HEK293 (cell line): ENCODE results near the gene FCHO2.

Source experiments
- CTCF ChIA-PET: fragments of 350-600 bp; formaldehyde crosslinking; extraction: SDS; loops from one replicate; lab custom pipeline; 2021; ENCODE audit warnings: antibody characterized with exemption; lab: Yijun Ruan, JAX
- POLR2A ChIA-PET: fragments of 300-600 bp; formaldehyde crosslinking; extraction: SDS; loops from one replicate; lab custom pipeline; 2020; ENCODE audit warnings: antibody characterized with exemption, inconsistent platforms; lab: Yijun Ruan, JAX
- H3K27ac ChIP-seq: fragments of 200-500 bp; sonication (Bioruptor generic); 2 replicates; pipeline ENCODE4 v1.5.1; 2014; ENCODE audit warnings: low read depth, low read length, control low read depth, inconsistent platforms; ENCODE audit errors: extremely low read depth
- H3K36me3 ChIP-seq, 2 experiments: fragments of 200-500 bp in 1 of 2; sonication (Bioruptor generic) in 1 of 2; 1 replicate in 1 of 2; 2 replicates in 1 of 2; pipeline ENCODE4 v1.5.1; 2014 to 2017; ENCODE audit warnings: inconsistent platforms in 2 of 2, low read length in 2 of 2; ENCODE audit not compliant: control insufficient read depth in 2 of 2, insufficient read depth in 1 of 2
- H3K4me1 ChIP-seq: fragments of 200-500 bp; sonication (Bioruptor generic); 2 replicates; pipeline ENCODE4 v1.5.1; 2014; ENCODE audit warnings: mild to moderate bottlenecking, low read length, inconsistent platforms; ENCODE audit not compliant: control insufficient read depth, insufficient read depth
- H3K4me3 ChIP-seq: 2 replicates; pipeline ENCODE4 v1.5.1; 2011; ENCODE audit warnings: low read depth, mild to moderate bottlenecking, control low read depth, low read length, moderate library complexity
- H3K9me3 ChIP-seq: fragments of 200-500 bp; sonication (Bioruptor generic); 2 replicates; pipeline ENCODE4 v1.5.1; 2014; ENCODE audit warnings: low read depth, low read length, inconsistent platforms; ENCODE audit not compliant: control insufficient read depth, insufficient read depth
- ATF2 ChIP-seq: fragments of 450-650 bp; formaldehyde crosslinking; IDR thresholded peaks from 2 replicates; pipeline ENCODE4 v1.5.1; 2016; ENCODE audit warnings: missing biosample characterization, missing genetic modification characterization, low read depth
- BCL11A ChIP-seq: fragments of 450-650 bp; formaldehyde crosslinking; IDR thresholded peaks from 2 replicates; pipeline ENCODE4 v1.5.1; 2016; ENCODE audit warnings: low read depth, missing biosample characterization, missing genetic modification characterization
- KLF8 ChIP-seq: fragments of 450-650 bp; formaldehyde crosslinking; IDR thresholded peaks from 2 replicates; pipeline ENCODE4 v1.5.1; 2016; ENCODE audit warnings: missing biosample characterization, missing genetic modification characterization
- PBX3 ChIP-seq: sonication (generic); formaldehyde crosslinking; IDR thresholded peaks from 2 replicates; pipeline ENCODE4 v1.8.1; 2022; ENCODE audit warnings: mild to moderate bottlenecking, moderate library complexity, missing genetic modification reagents
- RBAK ChIP-seq: fragments of 450-650 bp; formaldehyde crosslinking; IDR thresholded peaks from 2 replicates; pipeline ENCODE4 v1.5.1; 2016; ENCODE audit warnings: missing biosample characterization, missing genetic modification characterization
- SP7 ChIP-seq: fragments of 450-650 bp; formaldehyde crosslinking; IDR thresholded peaks from 2 replicates; pipeline ENCODE4 v1.5.1; 2016; ENCODE audit warnings: missing biosample characterization, missing genetic modification characterization
- ZBTB10 ChIP-seq: fragments of 450-650 bp; formaldehyde crosslinking; IDR thresholded peaks from 2 replicates; pipeline ENCODE4 v1.5.1; 2016; ENCODE audit warnings: missing biosample characterization, missing genetic modification characterization
- ZFP41 ChIP-seq: fragments of 450-650 bp; formaldehyde crosslinking; IDR thresholded peaks from 2 replicates; pipeline ENCODE4 v1.5.1; 2016; ENCODE audit warnings: missing biosample characterization, missing genetic modification characterization, borderline replicate concordance
- ZNF10 ChIP-seq: fragments of 450-650 bp; formaldehyde crosslinking; IDR thresholded peaks from 2 replicates; pipeline ENCODE4 v1.5.1; 2017; ENCODE audit warnings: missing biosample characterization, missing genetic modification characterization
- ZNF121 ChIP-seq: fragments of 450-650 bp; formaldehyde crosslinking; IDR thresholded peaks from 2 replicates; pipeline ENCODE4 v1.5.1; 2016; ENCODE audit warnings: missing biosample characterization, missing genetic modification characterization
- ZNF157 ChIP-seq: fragments of 450-650 bp; formaldehyde crosslinking; IDR thresholded peaks from 2 replicates; pipeline ENCODE4 v1.5.1; 2016; ENCODE audit warnings: missing biosample characterization, missing genetic modification characterization
- ZNF24 ChIP-seq: fragments of 450-650 bp; formaldehyde crosslinking; IDR thresholded peaks from 2 replicates; pipeline ENCODE4 v1.5.1; 2016; ENCODE audit warnings: missing biosample characterization, missing genetic modification characterization
- ZNF248 ChIP-seq: fragments of 450-650 bp; formaldehyde crosslinking; IDR thresholded peaks from 2 replicates; pipeline ENCODE4 v1.5.1; 2017; ENCODE audit warnings: missing biosample characterization, missing genetic modification characterization
- ZNF341 ChIP-seq: fragments of 450-650 bp; formaldehyde crosslinking; IDR thresholded peaks from 2 replicates; pipeline ENCODE4; 2016; ENCODE audit warnings: low read depth, missing biosample characterization, missing genetic modification characterization
- ZNF362 ChIP-seq: fragments of 450-650 bp; formaldehyde crosslinking; IDR thresholded peaks from 2 replicates; pipeline ENCODE4 v1.5.1; 2016; ENCODE audit warnings: missing biosample characterization, missing genetic modification characterization
- ZNF391 ChIP-seq: fragments of 450-650 bp; formaldehyde crosslinking; IDR thresholded peaks from 2 replicates; pipeline ENCODE4 v1.5.1; 2016; ENCODE audit warnings: low read depth, missing biosample characterization, missing genetic modification characterization, borderline replicate concordance
- ZNF513 ChIP-seq: fragments of 450-650 bp; IDR thresholded peaks from 2 replicates; pipeline ENCODE4 v1.5.1; 2018; ENCODE audit warnings: missing biosample characterization, missing genetic modification characterization
- ZNF561 ChIP-seq: fragments of 450-650 bp; IDR thresholded peaks from 2 replicates; pipeline ENCODE4 v1.5.1; 2018; ENCODE audit warnings: missing biosample characterization, missing genetic modification characterization, borderline replicate concordance
- ZNF580 ChIP-seq: fragments of 450-650 bp; formaldehyde crosslinking; IDR thresholded peaks from 2 replicates; pipeline ENCODE4 v1.5.1; 2016; ENCODE audit warnings: missing biosample characterization, missing genetic modification characterization
- ZNF626 ChIP-seq: fragments of 450-650 bp; sonication (Bioruptor Pico); formaldehyde crosslinking; IDR thresholded peaks from 2 replicates; pipeline ENCODE4 v1.5.1; 2018; ENCODE audit warnings: missing biosample characterization, missing genetic modification characterization, inconsistent platforms
- ZNF654 ChIP-seq: fragments of 450-650 bp; formaldehyde crosslinking; IDR thresholded peaks from 2 replicates; pipeline ENCODE4 v1.5.1; 2016; ENCODE audit warnings: low read depth, missing biosample characterization, missing genetic modification characterization

The FCHO2 gene

GRCh38 chr5:73027361-73027760, 71.5 kb downstream of the FCHO2 start:
- Histone ChIP-seq H3K36me3 (peaks cover 4 to 19% of the 10 kb centered on the region in 2 experiments), H3K4me1 (peaks cover 14% of the 10 kb centered on the region), H3K9me3 (no peaks in the 10 kb centered on the region), H3K27ac (no peak overlapping the region), H3K4me3 (no peak overlapping the region)
- ChIA-PET CTCF (no interaction called here), POLR2A (no interaction called here)
- TF ChIP-seq ZNF362 (tag by site-specific recombination) (no peak), ZFP41 (tag by site-specific recombination) (no peak), ATF2 (tag by site-specific recombination) (no peak), ZNF157 (tag by site-specific recombination) (no peak), ZNF341 (tag by site-specific recombination) (no peak), ZNF654 (no peak), BCL11A (no peak), ZNF626 (tag by site-specific recombination) (no peak), RBAK (no peak)

- TF ChIP-seq ZNF10, result no peak
- no peak for TF ChIP-seq ZNF121
- no peak for TF ChIP-seq KLF8
- no peak for TF ChIP-seq ZNF24 (tag by site-specific recombination)
- no peak for TF ChIP-seq ZNF561
- no peak for TF ChIP-seq ZNF580 (tag by site-specific recombination)
- POLR2A ChIA-PET, result no interaction called here
- no peak overlapping the region for H3K4me3 ChIP-seq
- CTCF ChIA-PET, result no interaction called here
- peaks cover 4 to 19% of the 10 kb centered on the region in 2 experiments for H3K36me3 ChIP-seq
- peaks cover 14% of the 10 kb centered on the region for H3K4me1 ChIP-seq
- H3K9me3 ChIP-seq, result no peaks in the 10 kb centered on the region
- no peak overlapping the region for H3K27ac ChIP-seq
Observed at GRCh38 chr5:73027816-73028215, 72.0 kb downstream of the FCHO2 start.

GRCh38 chr5:73028991-73029595, 73.3 kb downstream of the FCHO2 start:
- H3K4me3 ChIP-seq, result no peak overlapping the region
- ChIA-PET POLR2A (no interaction called here), CTCF (no interaction called here)
- peaks cover 14% of the 10 kb centered on the region for H3K4me1 ChIP-seq
- H3K27ac ChIP-seq, result no peak overlapping the region
- TF ChIP-seq SP7, result peak; percentile 98
- no peak for TF ChIP-seq ZNF391 (tag by site-specific recombination)
- no peaks in the 10 kb centered on the region for H3K9me3 ChIP-seq
- H3K36me3 ChIP-seq, result peaks cover 4 to 19% of the 10 kb centered on the region in 2 experiments

GRCh38 chr5:73030531-73030930, 74.7 kb downstream of the FCHO2 start:
- H3K9me3 ChIP-seq, result no peaks in the 10 kb centered on the region
- H3K4me1 ChIP-seq, result peaks cover 14% of the 10 kb centered on the region
- ChIA-PET POLR2A (no interaction called here), CTCF (interaction anchor here (0.7 kb wide), 1 partner anchor 40 kb away, joined by 3 read pairs; no protein-coding TSS in a partner anchor)
- H3K36me3 ChIP-seq, result peaks cover 4 to 24% of the 10 kb centered on the region in 2 experiments
- no peak overlapping the region for H3K4me3 ChIP-seq
- H3K27ac ChIP-seq, result no peak overlapping the region
- no peak for TF ChIP-seq ZNF513 (tag by site-specific recombination)
- no peak for TF ChIP-seq ZNF248 (tag by site-specific recombination)
- TF ChIP-seq ZBTB10 (tag by site-specific recombination), result no peak
- TF ChIP-seq PBX3, result no peak
